ENCODE measurements around the gene ANKRD36B.
"Not testable (repeated sequence)": the region's sequence is repeated elsewhere in the genome, so short reads cannot be mapped to it uniquely, and the experiment has no call there.

ANKRD36B gene

DNA sequence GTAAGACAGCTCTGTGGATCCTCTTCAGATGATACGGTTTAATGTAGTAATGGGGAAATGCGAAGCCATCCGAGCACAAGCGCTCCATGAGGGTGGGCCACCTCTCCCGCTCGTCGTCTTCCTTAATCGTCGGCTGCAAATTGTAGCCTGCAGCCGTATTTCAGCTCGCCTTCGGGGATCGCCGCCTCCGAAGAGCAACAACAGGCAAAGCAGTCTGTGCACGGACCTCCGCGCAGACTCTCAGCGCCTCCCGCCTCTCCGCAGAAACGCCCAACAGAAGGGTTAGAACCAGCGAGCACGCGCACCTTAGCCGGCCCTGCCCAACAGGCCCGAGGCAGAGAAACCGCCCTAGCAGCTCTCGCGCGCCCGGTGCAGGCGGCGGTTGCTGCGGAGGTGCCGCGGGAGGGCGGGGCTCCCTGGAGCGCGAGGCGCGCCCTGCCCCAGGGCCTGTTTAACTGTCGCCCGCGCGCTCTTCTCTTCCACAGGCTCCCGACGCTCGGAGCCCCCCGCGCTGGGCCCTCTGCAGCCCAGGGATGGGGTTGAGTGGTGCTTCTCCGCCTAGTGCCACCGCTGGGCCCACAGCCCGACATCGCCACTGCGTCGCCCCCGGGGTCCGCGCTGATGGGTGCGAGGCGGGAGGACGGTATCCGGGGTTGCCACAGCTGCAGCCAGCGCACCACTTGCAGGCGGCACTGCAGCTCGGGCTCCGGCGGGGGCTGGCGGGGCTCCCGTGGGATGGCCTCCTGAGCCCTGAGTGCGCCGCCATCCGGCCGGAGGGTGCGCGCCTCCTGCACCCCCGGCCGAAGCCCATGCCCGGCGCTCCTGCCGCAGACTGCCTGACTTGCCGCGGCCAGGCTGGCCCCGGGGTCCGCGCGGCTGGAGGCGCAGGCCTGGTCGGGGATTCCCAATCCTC, at the start of gene ANKRD36B:
ANKRD36B (minus strand) TSS at position 280 of the 913 bp plus-strand sequence; CDS start at position 88, 192 bp downstream.
- peak; percentile 78 to 84 for DNase-seq

GRCh38 chr2:97626049-97626430, 36.4 kb upstream of the ANKRD36B start:
- DNase-seq: not testable (repeated sequence)

DNA sequence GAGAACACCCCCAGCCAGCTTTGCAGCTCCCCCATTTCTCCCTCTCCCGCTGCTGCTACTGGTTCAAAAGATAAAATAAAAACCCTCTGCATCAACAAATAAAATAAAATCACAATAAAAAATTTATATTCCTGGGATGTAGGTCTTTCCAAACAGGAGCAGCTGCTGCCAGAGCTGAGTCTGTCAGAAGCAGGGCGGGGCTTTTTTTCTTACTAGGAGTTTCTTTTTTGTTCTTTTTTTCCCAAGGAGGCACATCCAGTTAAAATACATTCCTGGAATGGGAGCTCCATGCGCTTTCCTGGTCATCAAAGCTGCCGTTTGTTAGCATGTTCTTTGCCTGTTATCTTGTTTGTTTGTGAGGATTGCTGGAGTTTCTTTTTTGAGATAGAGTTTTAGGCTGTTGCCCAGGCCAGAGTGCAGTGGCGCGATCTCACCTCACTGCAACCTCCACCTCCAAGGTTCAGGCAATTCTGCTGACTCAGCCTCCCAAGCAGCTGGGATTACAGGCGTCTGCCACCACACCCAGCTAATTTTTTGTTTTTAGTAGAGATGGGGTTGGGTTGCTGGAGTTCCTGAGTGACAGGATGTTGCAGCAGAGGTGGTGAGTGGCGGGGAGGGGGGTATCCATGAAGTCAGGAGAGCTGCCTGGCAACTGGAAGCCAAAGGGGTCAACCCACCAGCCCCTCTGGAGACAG, 35.8 kb upstream of the ANKRD36B start:
- DNase-seq: not testable (repeated sequence)

GRCh38 chr2:97622976-97623375, 33.3 kb upstream of the ANKRD36B start:
- DNase-seq: not testable (repeated sequence)

- DNase-seq: not testable (repeated sequence)
Measured at GRCh38 chr2:97620492-97620891, 30.8 kb upstream of the ANKRD36B start.

DNA sequence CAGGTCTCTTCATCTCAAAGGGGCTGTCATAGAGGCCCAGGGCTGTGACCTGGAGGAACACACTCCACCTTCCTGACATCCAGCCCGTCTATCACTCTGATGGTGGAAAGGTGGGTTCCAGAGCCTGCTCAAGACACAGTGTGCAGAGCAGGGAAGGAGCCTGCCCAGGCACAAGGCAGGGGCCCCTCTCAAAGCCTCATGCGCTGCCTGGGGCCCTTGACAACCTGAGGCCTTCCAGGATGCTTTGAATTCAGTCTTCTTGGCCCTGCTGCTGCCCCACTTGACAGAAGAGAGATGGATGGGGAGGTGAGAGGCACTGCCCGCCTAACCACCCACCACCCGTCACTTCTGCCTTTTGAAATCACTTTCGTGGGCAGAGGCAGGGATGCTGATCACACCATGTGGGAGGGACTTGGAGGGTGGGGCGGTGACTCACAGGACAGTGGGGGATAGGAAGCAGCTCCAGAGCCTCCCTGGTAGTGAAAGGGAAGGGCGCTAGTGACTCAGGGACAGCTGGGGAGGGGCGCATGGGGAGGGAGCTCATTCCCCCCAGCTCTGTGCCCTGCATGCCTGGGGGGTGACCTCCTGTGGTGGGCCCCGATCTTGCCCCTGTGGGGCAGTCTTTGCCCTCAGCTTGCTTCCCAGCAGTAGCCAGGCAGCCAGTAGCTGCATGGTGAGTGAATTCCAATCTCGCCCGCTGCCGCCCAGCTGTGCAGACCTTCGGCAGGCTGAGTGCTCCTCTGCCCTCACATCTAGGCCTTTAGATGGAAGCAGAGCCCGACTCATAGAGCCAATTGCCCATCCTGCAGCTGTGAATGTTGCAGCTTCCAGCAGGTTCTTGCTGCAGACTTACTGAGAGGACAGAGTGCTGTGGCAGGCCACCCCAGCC, 29.5 kb upstream of the ANKRD36B start:
- peak in 1 of 2 donors; percentile 40 for DNase-seq

DNA sequence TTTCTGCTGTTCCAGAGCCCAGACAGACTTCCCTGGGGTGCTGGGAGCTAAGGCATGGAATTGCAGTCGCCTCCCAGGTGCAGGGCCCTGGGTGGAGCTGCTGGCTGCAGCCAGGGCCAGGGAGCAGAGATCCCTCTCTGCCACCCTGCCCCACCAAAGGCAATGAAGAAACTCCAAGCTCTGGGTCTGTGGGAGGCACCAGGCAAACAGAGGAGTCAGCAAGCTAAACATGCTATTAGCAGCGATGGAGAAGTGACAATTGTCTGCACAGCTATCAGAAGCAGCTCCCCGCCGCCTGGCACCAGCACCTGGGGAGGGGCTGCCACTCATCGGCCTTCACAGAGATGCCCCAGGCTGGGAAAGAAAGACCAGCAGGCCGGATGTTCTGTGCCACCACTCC, 28.2 kb upstream of the ANKRD36B start:
- DNase-seq: no peak

DNA sequence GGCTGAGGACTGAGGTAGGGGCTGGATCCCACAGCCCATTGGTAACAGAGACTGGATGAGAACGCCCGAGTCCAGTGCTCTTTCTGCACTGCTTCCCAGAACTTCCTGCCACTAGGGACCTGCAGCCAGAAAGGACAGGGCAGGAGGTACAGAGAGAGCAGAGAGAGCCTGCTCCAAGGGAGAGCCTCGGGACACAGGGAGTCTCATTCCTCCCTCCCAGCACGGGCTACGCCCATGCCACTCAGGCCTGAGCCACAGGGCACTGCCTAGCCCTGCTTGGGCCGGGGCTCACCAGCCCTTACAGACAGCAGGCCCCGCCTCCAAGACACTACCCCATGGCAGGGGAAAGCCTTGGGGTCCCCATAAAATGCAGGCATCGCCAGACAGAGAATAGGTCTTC, 26.1 kb upstream of the ANKRD36B start:
- not testable (repeated sequence) for DNase-seq

GRCh38 chr2:97611895-97612294, 22.2 kb upstream of the ANKRD36B start:
- not testable (repeated sequence) for DNase-seq

GRCh38 chr2:97608745-97609144, 19.1 kb upstream of the ANKRD36B start:
- DNase-seq: not testable (repeated sequence)

DNA sequence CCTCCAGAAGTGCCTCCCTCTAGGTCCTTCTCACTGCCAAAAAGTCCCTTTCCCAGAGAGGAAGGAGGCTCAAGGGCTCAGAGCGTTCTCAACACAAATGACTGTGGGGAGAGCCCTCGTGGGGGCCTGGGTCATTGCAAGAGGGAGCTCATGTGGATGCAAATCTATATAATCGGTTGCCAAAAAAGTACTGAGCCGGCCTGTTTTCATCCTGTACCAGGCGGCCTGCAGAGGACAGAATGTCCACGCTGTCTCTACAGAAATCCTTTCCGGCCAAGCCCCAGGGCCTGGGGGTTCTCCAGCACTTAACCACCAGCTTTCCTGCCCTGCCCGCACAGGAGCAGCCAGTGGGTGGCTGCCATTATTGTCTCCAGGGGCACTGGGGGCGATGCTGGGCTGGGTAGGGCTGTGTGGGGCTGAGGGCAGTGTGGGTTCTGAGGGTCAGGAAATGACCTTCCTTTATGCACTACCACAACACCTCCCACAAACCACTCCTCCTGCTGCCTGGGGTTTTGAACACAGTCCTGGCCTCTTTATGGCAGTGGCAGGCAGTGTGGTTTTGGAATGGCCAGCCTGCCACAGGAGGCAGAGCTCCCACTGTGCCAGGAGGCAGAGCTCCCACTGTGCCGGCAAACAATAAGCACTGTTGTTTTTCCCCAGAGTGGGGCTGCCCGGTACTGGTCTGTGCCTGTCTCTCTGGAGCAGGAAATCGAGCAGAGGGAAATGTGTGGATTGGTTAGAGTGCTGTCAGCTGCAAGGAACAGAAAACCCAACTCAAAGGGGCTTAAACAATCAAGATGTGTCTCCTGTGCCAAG, 16.1 kb upstream of the ANKRD36B start:
- DNase-seq: not testable (repeated sequence)

- DNase-seq: not testable (repeated sequence)
Measured at GRCh38 chr2:97605109-97605508, 15.4 kb upstream of the ANKRD36B start.

DNA sequence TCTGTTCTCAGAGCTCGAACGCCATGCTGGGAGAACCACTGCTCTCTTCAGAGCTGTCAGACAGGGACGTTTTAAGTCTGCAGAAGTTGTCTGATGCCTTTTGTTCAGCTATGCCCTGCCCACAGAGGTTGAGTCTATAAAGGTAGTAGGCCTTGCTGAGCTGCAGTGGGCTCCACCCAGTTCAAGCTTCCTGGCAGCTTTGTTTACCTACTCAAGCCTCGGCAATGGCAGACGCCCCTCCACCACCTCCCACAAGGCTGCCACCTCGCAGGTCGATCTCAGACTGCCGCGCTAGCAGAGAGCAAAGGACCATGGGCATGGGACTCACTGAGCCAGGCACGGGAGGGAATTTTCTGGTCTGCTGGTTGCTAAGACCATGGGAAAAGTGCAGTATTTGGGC, 11.9 kb upstream of the ANKRD36B start:
- not testable (repeated sequence) for DNase-seq

DNA sequence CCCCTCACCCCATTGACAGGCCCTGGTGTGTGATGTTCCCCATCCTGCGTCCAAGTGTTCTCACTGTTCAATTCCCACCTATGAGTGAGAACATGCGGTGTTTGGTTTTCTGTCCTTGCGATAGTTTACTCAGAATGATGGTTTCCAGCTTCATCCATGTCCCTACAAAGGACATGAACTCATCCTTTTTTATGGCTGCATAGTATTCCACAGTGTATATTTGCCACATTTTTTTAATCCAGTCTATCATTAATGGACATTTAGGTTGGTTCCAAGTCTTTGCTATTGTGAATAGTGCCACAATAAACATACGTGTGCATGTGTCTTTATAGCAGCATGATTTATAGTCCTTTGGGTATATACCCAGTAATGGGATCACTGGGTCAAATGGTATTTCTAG, 6.5 kb upstream of the ANKRD36B start:
- DNase-seq: not testable (repeated sequence)

GRCh38 chr2:97593520-97593919, 3.8 kb upstream of the ANKRD36B start:
- not testable (repeated sequence) for DNase-seq

DNA sequence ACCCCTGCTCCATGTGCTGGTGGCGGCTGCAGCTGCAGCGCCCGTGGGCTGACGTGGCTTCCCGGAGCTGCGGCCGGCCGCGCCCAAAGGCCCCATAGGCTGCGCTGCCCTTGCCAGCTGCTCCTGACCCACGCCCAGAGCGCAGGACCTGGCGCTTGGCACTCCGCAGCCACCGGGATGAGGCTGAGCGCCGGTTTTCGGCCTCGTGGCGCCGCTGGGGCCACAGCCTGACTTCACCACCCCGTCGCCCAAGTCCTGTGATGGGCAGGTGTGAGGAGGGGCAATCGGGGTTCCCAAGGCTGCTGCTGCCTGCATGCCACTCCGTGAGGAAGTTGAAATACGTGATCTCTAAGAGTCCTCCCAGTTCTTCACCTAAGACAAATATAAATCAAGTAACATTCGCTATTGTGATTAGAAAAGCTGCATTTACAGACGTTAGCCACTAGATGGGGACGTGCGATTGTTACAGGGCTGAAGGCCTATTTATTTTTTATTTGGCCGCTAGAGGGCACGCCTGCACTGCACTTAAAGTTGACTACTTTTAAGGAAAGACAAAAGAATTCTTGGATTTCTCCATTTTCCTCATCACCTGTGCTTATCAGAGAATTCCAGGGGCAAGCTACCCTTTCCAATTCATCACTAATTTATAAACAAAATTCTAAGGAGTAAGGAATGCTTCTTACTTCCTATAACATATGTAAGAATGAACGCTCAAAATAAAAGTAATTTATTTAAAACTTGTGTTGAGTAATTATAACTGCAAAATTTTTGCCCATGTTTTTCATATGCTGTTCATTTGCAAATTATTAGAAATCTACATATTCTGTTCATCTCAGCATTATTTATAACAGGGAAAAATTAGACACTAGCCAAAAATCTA, 1.1 kb upstream of the ANKRD36B start:
- DNase-seq: peak; percentile 77 to 88

GRCh38 chr2:97589257-97589597, 450 bp downstream of the ANKRD36B start:
- not testable (repeated sequence) for DNase-seq

- DNase-seq: not testable (repeated sequence)
Measured at GRCh38 chr2:97565674-97566073, 24.0 kb downstream of the ANKRD36B start.

GRCh38 chr2:97552406-97552805, 37.3 kb downstream of the ANKRD36B start:
- DNase-seq: not testable (repeated sequence)

DNA sequence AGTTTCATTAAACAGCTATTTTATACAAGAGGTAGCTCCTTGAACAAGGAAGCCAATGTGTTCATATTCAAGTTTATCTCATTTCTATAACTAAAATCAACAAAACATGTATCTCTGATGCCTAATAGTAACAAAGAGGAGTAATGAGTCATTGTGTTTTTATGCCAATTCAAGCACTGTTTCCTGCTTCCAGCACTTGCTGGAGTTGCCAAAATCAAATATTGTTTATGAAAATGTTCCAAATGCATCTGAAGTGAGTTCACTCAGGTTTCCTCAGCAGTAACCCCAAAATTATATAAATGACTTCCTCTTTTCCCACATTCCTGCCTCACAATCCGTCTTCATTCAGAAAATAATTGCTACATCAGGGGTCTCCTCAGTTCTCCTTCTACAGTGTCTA, 39.2 kb downstream of the ANKRD36B start:
- not testable (repeated sequence) for DNase-seq

- DNase-seq: not testable (repeated sequence)
Measured at GRCh38 chr2:97549058-97549457, 40.6 kb downstream of the ANKRD36B start.

Measured in CD4-positive, alpha-beta T cell treated with Interleukin-1 beta for 1 hour (primary cell).